AG09309 (cell line): ENCODE results near the gene VWC2.

Source experiments
- DNase-seq: peaks from one replicate; pipeline ENCODE4 v3.0.0-alpha.2; 2010; ENCODE audit warnings: low read depth
- H3K4me3 ChIP-seq: 2 replicates; pipeline ENCODE4 v1.5.1; 2011; ENCODE audit warnings: mild to moderate bottlenecking, low read depth, low read length, moderate library complexity; ENCODE audit not compliant: control insufficient read depth
- TF ChIP-seq, protein P1 (sequence below): IDR thresholded peaks from 2 replicates; pipeline ENCODE4 v1.5.1; 2011; ENCODE audit warnings: mild to moderate bottlenecking, low read depth, low read length, inconsistent platforms; ENCODE audit not compliant: insufficient read depth, control insufficient read depth; ENCODE audit errors: missing control alignments

The VWC2 gene

DNA sequence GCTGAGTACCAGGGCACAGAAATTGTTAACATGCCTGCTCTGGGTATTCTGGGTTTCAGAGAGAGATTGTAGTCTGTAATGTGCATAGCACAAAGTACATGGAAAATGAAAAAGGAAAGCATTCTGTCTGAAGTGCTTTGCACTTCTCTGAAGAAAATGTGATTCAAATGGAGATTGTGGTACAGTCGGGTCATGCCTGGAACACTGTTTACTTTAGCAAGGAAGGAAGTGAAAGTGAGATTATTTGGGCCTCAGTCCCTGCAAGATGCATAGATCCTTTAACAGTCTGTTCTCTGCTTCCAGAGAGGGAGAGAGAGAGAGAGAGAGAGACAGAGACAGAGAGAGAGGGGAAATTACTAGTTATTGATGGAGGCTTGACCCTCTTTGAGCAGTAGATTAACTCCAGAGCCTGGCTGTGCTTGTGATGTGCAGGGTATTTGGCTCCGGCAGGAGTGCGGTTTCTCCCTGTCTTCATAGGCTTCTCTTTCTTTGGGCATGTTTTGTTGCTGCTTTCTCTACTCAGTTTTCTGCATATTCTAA lies 5.4 kb downstream of the VWC2 start:
- no peak overlapping the region for H3K4me3 ChIP-seq
- TF ChIP-seq, protein P1, sequence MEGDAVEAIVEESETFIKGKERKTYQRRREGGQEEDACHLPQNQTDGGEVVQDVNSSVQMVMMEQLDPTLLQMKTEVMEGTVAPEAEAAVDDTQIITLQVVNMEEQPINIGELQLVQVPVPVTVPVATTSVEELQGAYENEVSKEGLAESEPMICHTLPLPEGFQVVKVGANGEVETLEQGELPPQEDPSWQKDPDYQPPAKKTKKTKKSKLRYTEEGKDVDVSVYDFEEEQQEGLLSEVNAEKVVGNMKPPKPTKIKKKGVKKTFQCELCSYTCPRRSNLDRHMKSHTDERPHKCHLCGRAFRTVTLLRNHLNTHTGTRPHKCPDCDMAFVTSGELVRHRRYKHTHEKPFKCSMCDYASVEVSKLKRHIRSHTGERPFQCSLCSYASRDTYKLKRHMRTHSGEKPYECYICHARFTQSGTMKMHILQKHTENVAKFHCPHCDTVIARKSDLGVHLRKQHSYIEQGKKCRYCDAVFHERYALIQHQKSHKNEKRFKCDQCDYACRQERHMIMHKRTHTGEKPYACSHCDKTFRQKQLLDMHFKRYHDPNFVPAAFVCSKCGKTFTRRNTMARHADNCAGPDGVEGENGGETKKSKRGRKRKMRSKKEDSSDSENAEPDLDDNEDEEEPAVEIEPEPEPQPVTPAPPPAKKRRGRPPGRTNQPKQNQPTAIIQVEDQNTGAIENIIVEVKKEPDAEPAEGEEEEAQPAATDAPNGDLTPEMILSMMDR: no peak
- no peak for DNase-seq

GRCh38 chr7:49780953-49781352 lies 7.5 kb downstream of the VWC2 start:
- TF ChIP-seq, protein P1: no peak
- no peak overlapping the region for H3K4me3 ChIP-seq
- DNase-seq: no peak

DNA sequence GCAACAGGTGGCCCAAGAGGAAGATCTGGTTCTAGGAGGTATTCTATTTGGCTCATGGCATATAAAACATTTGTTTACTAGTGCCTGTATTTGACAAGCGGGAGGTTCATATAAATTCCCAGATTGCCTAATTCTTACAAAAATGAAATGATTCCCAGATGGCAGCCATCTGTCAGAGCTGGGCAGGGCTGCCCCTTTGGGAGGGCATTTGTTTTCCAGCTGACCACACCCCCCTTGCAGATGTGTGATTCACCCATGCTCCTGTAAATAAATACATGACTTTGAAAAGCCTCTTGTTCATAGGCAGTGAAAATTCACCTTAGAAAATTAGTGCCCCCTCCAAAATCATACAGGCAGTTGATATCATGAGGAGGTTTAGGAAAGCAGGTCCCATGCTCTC lies 8.6 kb downstream of the VWC2 start:
- H3K4me3 ChIP-seq: no peak overlapping the region
- no peak for DNase-seq
- TF ChIP-seq, protein P1: no peak

GRCh38 chr7:49783446-49783845 lies 10.0 kb downstream of the VWC2 start:
- TF ChIP-seq, protein P1: no peak
- H3K4me3 ChIP-seq: no peak overlapping the region
- DNase-seq: no peak

- TF ChIP-seq, protein P1: no peak
- no peak overlapping the region for H3K4me3 ChIP-seq
- DNase-seq: no peak
Observed at GRCh38 chr7:49787980-49788379, 14.5 kb downstream of the VWC2 start.

DNA sequence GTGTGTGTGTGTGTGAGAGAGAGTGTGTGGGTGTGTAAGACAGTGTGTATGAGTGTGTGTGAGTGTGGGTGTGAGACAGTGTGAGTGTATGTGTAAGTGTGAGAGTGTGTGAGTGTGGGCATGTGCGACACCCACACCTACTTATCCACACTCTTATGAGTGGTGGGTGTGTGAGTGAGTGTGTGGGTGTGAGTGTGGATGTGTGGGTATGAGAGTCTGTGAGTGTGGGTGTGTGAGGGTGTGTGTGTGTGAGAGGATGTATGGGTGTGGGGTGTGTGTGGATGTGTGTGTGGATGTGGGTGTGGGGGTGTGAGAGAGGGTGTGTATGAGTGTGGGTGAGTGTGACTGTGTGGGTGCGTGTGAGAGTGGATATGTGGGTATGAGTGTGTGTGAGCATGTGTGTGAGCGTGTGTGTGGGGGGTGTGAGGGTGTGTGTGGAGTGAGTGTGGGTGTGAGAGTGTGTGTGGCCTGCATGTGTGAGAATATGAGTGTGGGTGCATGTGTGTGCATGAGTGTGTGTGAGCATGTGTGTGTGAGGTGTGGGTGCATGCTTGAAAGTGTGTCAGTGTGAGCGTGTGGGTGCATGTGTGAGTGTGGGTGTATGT lies 15.1 kb downstream of the VWC2 start:
- DNase-seq: no peak
- no peak overlapping the region for H3K4me3 ChIP-seq
- TF ChIP-seq, protein P1: no peak

DNA sequence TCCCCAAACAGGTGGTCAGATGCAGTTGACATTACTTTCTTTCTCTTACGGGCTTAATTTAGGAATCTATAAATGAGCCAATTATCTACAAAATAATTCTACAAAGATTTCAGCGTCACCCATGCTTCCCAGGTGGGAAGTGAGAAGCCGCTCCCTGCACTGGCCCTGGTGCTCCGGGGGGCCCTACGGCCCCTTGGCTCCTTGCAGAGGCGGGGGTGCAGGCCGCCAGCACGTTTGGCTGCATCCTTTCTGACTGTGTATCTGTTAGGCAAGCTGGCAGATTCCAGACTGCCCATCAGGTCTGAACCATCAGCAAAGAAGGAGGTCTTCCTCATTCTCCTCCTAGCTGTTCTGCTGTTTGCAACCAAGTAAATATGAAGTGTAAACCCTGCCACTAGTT lies 16.3 kb downstream of the VWC2 start:
- H3K4me3 ChIP-seq: no peak overlapping the region
- TF ChIP-seq, protein P1: no peak
- DNase-seq: no peak
